T-helper 2 cell treated with Interferon-gamma antibody and Interleukin-4, amounts not matched to agents 100 ng/mL and 5 ng/mL, for 36 hours (primary cell): ENCODE data around the gene FRRS1. TPM values are rescaled to one million over a fixed set of nuclear protein-coding genes. Genes with fewer than 3 reads are reported as not detected.

Experiments used
- intact Hi-C: fragments of 100-400 bp; cut with micrococcal nuclease; formaldehyde crosslinking; loops from one replicate; pipeline ENCODE4 v1.15.1; 2023
- total RNA-seq: library from RNA; stranded (reverse); gene quantifications from 2 replicates; pipeline ENCODE4 v1.2.3, GENCODE V29; 2022

FRRS1 gene
- total RNA-seq, 1 donor from 2014 or later: 1.4 TPM

DNA sequence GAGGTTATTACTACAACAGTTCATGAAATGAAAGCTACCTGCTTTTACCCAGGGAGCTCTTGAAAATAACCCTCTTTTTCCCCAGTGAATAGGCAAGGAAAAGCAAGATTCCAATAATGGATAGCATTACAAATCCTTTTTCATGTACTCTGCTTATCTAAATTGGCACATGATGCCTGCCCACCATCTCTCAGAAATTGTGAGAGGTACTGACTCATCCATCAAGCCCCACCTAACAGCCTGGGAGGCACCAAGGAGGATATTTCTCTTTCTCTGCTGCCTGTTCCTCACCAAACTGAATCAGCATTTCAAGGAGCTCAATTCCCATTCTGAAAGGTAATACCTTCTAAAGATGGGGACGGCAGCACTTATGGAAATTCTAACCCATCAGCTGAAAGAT is 86.2 kb downstream of the FRRS1 start:
- intact Hi-C loops: no loop called here

DNA sequence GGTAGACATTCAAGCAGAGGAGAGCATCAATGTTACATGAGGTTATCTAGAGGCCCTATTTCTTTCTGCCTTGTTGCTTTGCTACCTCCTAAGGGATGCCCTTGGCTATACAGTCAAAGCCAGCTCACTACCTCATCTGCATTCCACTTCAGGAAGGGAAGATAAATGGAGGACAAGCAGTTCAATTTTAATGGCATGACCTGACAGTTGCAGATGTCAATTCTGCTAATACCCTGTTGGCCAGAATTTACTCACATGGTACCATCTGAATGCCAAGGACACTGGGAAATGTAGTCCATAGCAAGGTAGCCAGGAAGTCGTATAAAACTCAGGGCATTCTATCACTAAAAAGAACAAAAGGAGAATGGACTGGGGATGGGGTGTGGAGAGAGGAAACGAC is 89.0 kb downstream of the FRRS1 start:
- intact Hi-C loops: no loop called here

- intact Hi-C loops: no loop called here
Observed at GRCh38 chr1:99676876-99677275, 89.6 kb downstream of the FRRS1 start.

DNA sequence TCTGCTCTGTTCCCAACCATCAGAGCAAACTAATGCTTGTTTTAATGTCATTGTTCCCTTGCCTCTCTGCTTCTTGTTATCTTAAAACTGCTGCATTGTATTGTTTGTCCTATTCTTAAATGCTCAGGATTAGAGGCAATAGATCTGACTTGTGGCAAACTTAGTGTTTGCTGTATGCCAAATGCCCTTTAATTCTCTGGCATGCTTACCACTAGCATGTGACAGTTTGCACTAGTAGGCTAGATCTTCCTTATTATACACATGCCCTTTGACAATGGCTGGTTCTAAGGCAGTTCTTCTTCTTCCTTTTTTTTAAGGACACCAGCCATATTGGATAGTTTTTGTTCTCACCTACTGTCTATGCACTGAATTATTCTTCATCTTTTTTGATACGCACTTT is 90.4 kb downstream of the FRRS1 start:
- intact Hi-C loops: no loop called here

DNA sequence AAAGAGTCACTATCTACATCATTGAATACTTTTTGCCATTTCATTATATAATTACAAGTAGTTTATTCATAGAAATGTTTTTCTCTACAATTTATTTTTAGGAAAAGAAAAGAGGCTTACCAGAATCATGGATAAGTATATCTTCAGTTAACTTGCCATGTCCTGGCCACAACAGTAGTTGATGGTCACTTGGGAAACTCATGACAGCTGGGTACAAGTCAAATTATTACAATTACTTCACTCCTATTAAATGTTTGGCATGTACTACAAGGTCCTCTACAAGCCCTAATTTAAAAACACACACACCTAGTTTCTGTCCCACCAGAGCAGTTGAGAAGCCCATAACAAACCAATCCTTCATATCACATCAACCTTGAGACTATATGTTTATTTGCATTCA is 91.1 kb downstream of the FRRS1 start:
- intact Hi-C loops: no loop called here

- intact Hi-C loops: no loop called here
Observed at GRCh38 chr1:99674115-99675064, 92.0 kb downstream of the FRRS1 start.

DNA sequence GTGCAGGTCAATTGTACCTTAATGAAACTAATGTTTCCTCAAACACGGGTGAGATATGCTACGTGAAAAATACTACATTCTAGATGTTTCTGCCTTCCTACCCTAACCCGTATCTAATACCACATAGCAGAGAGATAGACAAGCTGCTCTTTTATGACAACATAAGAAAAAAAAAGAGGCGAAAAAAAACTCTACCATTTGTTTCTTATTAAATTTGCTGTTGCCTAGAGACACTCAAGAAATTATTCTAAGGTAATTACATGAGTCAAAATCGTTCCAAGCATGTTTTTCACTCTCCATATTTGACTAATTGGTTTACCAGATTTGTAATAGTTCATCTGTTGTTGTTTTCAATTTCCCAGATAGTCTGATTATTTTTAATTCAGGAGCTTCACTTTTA is 93.1 kb downstream of the FRRS1 start:
- intact Hi-C loops: no loop called here

DNA sequence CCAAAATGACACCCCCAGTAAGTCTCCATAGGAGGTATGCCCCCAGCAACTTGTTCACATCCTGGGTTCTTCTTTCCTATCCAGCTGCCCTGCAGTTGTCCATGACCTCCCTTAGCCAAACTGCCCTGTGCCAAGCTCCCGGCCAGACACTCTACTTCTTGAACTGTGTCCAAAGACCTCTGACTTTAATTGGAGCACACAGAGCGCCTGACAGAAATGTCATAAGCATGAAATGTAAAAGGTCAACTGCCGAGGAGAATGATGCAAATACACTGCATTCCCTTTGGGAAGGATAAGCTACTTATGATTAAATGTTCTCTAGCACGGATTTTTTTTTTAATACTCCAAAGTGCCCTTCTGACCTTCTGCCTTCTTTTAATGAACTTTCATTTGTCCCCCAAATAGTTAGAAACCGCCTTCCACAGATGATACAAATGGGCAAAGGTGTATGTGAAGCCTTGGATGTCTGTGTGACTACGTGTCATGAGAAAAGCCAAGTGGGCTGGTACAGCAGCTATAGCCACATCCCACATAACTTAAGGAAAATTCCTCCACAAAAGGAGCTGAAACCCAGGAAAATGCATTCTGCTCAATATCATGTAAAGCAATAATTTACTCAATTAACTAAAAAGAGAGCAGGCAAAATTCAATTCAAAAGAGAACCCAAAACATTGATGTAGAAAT is 93.8 kb downstream of the FRRS1 start:
- intact Hi-C loops: no loop called here

- intact Hi-C loops: no loop called here
Observed at GRCh38 chr1:99672038-99672437, 94.4 kb downstream of the FRRS1 start.

DNA sequence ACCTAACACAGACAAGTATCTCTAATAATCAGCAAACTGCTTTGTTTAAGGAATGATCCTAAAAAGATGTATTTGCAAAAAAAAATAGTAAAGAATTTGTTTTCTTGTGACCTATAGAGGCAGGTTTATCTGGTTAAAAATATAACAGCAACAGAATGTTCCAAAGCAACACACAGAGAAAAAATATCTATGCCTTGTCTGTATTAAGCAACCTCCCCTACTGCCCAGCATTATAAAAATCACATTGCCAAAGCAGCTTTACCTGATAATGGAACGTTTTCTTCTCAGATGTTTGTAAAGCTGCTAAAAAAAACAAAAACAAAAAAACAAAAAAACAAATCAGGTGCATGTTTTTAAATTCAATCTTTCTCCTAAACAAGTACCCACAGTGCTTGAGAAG is 95.9 kb downstream of the FRRS1 start:
- intact Hi-C loops: no loop called here

GRCh38 chr1:99669821-99670220 is 96.6 kb downstream of the FRRS1 start:
- intact Hi-C loops: no loop called here

- intact Hi-C loops: no loop called here
Observed at GRCh38 chr1:99669376-99669775, 97.1 kb downstream of the FRRS1 start.

GRCh38 chr1:99665212-99665611 is 101.2 kb downstream of the FRRS1 start:
- intact Hi-C loops: no loop called here

DNA sequence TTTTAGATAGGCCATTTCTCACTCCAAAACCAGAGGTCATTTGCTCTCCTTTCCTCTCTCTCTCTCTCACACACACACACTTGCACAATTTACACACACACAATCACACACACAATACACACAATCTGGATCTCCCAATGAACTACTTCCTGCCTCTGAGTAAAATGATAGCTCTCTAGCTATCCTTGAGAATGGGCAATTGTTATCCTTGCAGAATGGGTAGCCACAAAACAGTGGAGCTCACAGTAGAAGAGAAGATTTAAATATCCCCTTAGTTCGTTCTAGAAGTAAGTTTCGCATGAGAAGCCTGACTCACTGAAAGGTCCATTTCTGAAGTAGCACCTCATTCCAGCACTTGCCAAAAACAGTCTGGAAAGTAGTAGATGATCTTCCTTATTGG is 102.9 kb downstream of the FRRS1 start:
- intact Hi-C loops: no loop called here

GRCh38 chr1:99662539-99663080 is 103.8 kb downstream of the FRRS1 start:
- intact Hi-C loops: no loop called here

DNA sequence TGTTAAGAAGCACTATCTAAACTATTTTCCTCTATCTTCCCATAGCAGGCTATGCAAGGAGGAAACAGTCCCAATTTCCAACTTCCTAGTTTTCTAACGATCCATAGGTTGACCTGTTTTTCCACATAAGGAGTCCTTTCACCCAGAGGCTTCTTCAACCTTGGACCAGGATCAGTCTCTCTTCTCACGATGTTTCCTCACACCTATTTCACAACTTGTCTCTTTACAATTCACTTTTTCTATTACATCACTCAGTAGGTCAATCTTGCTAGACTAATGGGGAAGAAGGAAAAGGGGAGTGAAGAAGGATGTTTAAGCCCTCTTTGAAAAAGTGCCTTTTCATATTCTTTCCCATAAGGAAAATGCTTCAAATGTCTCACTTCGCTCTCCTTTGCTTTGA is 104.7 kb downstream of the FRRS1 start:
- intact Hi-C loops: no loop called here

DNA sequence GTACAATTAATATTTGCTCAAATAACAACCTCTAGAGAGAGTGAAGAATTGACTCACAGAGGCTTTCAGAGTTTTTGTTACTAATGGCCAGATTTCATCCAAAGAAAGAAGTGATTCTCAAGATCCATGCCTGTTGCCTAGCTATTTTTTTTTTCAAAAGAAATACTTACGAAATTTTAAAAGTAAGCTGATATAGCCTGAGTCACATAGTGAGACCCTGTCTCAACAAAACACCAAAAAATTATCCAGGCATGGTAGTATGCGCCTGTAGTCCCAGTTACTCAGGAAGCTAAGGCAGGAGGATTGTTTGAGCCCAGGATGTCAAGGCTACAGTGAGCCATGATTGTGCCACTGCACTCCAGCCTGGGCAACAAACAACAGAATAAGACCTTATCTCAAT is 105.9 kb downstream of the FRRS1 start:
- intact Hi-C loops: no loop called here

DNA sequence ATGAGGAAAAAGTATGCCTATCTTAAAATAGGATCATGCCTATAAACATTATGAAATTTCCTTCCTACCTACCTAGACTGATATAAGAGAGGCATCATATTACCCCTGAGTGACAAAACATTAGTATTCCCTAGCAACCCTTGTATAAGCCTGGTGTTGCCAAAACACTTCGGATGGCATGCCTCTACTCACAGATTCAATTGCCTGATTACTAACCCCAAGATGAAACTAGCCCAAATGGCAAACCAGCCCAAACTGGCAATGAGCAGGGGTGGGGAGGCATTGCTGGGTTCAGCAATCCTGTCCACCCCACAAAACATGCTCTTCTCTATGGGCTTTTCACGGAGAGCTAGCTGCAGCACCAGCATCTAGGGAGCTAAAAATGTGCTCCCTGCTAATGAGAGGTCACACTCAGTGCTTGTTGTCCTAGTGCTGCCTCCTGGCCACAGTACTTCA is 106.7 kb downstream of the FRRS1 start:
- intact Hi-C loops: no loop called here
